ENCODE results near the gene NLN. TPM values are rescaled to one million over a fixed set of nuclear protein-coding genes. Genes with fewer than 3 reads are reported as not detected.
A peak's percentile ranks its signal among the peaks of the same experiment; 100 is the strongest.

Gene NLN
- total and polyA plus RNA-seq, 2 donors from 2014 or later = 6.2 to 25.0 TPM

DNA sequence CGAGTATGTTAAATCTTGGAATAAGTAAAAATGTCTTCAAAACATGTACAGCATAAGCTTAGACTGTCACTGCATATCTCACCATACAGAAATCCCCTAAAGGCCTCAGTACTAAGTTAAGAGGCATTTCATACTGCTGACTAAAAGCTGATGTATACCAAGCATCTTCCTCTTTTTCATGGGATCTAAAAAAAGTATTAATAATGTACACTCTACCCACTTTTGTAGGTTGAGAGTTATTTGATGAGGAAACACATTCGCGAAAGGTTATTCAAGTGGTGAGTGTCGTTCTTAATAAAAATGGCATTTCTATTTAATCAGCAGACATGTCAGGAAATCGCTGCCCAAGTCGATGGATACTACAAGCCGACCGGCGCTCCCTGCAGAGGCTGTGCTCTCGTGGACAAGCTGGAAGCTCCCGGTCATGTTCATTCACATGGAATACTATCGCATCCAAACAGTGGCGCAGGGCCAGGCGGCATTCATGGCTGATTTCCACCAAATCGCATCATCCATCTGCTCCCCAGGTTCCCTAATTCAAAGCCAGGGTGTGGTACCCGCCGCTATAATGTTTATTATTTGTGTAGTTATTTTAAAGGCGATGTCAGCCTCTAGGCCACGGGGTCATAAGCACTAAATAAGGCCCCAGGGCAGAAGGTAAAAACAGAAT is 820 bp upstream of the NLN start:
- Histone ChIP-seq H3K36me3 (ENCODE audit: control insufficient read depth in 2 of 3, insufficient read depth in 3 of 3, low read length in 3 of 3) (no peaks in the 10 kb centered on the region), H3K9me3 (ENCODE audit: control insufficient read depth in 2 of 3, insufficient read depth in 1 of 3, low read length in 3 of 3) (no peaks in the 10 kb centered on the region), H3K4me1 (ENCODE audit: control insufficient read depth in 2 of 3, insufficient read depth in 2 of 3, low read depth in 1 of 3, low read length in 3 of 3) (peaks cover 2 to 6% (median 4%) of the 10 kb centered on the region in 3 donors), H3K27ac (ENCODE audit: low read depth in 2 of 2, low read length in 2 of 2) (peak overlapping the region in 1 of 2 donors; percentile 3), H3K27me3 (ENCODE audit: control insufficient read depth, insufficient read depth, low read length) (no peaks in the 10 kb centered on the region), H3K9ac (ENCODE audit: low read length in 3 of 3) (peak overlapping the region; percentile 78 to 86 (median 79)), H3K4me3 (ENCODE audit: low read length in 3 of 3) (peak overlapping the region; percentile 74 to 89 (median 89))
- DNase-seq = peak in 4 of 5 donors; percentile 59 to 77 (median 73)
- intact Hi-C loops (cut with DNase I) = no loop called here
- no peak for FAIRE-seq
- TF ChIP-seq, protein P1, sequence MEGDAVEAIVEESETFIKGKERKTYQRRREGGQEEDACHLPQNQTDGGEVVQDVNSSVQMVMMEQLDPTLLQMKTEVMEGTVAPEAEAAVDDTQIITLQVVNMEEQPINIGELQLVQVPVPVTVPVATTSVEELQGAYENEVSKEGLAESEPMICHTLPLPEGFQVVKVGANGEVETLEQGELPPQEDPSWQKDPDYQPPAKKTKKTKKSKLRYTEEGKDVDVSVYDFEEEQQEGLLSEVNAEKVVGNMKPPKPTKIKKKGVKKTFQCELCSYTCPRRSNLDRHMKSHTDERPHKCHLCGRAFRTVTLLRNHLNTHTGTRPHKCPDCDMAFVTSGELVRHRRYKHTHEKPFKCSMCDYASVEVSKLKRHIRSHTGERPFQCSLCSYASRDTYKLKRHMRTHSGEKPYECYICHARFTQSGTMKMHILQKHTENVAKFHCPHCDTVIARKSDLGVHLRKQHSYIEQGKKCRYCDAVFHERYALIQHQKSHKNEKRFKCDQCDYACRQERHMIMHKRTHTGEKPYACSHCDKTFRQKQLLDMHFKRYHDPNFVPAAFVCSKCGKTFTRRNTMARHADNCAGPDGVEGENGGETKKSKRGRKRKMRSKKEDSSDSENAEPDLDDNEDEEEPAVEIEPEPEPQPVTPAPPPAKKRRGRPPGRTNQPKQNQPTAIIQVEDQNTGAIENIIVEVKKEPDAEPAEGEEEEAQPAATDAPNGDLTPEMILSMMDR (IDR thresholded peaks at IDR 0.05; ENCODE audit: borderline replicate concordance, extremely low read depth, insufficient read depth) = no peak

GRCh38 chr5:65722575-65723403 is 784 bp downstream of the NLN start:
- H3K9ac ChIP-seq (ENCODE audit: low read length in 3 of 3) = peak overlapping the region; percentile 10 to 89 (median 74)
- no peaks in the 10 kb centered on the region for H3K36me3 ChIP-seq (ENCODE audit: control insufficient read depth in 2 of 3, insufficient read depth in 3 of 3, low read length in 3 of 3)
- DNase-seq (peak in 4 of 5 donors; percentile 59 to 82 (median 72)), FAIRE-seq (no peak)
- peaks cover 2 to 6% (median 4%) of the 10 kb centered on the region in 3 donors for H3K4me1 ChIP-seq (ENCODE audit: control insufficient read depth in 2 of 3, insufficient read depth in 2 of 3, low read depth in 1 of 3, low read length in 3 of 3)
- H3K27me3 ChIP-seq (ENCODE audit: control insufficient read depth, insufficient read depth, low read length) = no peaks in the 10 kb centered on the region
- H3K4me3 ChIP-seq (ENCODE audit: low read length in 3 of 3) = peak overlapping the region; percentile 76 to 95 (median 94)
- H3K9me3 ChIP-seq (ENCODE audit: control insufficient read depth in 2 of 3, insufficient read depth in 1 of 3, low read length in 3 of 3) = no peaks in the 10 kb centered on the region
- TF ChIP-seq, protein P1 (IDR thresholded peaks at IDR 0.05; ENCODE audit: borderline replicate concordance, extremely low read depth, insufficient read depth) = no peak
- intact Hi-C loops (cut with DNase I) = no loop called here
- peak overlapping the region in 1 of 2 donors; percentile 12 for H3K27ac ChIP-seq (ENCODE audit: low read depth in 2 of 2, low read length in 2 of 2)

DNA sequence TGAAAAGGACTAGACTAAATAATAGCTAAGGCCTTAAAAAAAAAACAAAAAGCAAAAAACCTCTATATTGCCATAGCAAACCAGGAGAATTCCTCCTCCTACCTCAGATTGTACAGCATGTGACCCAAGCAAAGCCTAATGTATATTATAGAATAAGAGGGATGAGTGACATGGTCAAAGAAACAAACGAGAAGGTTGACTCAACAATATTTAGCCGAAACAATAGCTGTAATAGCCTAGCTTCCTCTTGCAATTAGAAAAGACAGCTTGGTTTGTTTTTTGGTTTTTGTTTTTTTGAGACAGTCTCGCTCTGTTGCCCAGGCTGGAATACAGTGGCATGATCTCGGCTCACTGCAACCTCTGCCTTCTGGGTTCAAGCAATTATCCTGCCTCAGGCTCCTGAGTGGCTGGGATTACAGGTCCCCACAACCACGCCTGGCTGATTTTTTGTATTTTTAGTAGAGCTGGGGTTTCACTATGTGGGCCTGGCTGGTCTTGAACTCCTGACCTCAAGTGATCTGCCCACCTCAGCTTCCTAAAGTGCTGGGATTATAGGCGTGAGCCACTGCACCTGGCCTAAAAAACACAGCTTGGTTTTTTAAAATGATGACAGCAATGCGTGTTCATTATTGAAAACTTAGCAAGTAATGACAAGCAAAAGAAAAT is 5.6 kb downstream of the NLN start:
- intact Hi-C loops (cut with DNase I) = no loop called here
- FAIRE-seq = no peak

More for the DNA sequence above, 5.6 kb downstream of the NLN start:
- Histone ChIP-seq H3K9ac (ENCODE audit: low read length in 3 of 3) (no peak overlapping the region), H3K27ac (ENCODE audit: low read depth in 2 of 2, low read length in 2 of 2) (no peak overlapping the region), H3K4me1 (ENCODE audit: control insufficient read depth in 2 of 3, insufficient read depth in 2 of 3, low read depth in 1 of 3, low read length in 3 of 3) (peaks cover 0 to 6% (median 0%) of the 10 kb centered on the region in 3 donors), H3K27me3 (ENCODE audit: control insufficient read depth, insufficient read depth, low read length) (no peaks in the 10 kb centered on the region), H3K4me3 (ENCODE audit: low read length in 3 of 3) (no peak overlapping the region), H3K9me3 (ENCODE audit: control insufficient read depth in 2 of 3, insufficient read depth in 1 of 3, low read length in 3 of 3) (no peaks in the 10 kb centered on the region), H3K36me3 (ENCODE audit: control insufficient read depth in 2 of 3, insufficient read depth in 3 of 3, low read length in 3 of 3) (no peaks in the 10 kb centered on the region)
- TF ChIP-seq, protein P1 (IDR thresholded peaks at IDR 0.05; ENCODE audit: borderline replicate concordance, extremely low read depth, insufficient read depth) = no peak
- no peak for DNase-seq

All from kidney (tissue), 14 donors.